NK-92 treated with Interleukin-12 subunit alpha and Interleukin-12 subunit beta, amount 100 ng/mL, for 24 hours (cell line): ENCODE results near the gene TUBA4B.
"Not testable (repeated sequence)": the region's sequence is repeated elsewhere in the genome, so short reads cannot be mapped to it uniquely, and the experiment has no call there.

Experiments
- DNase-seq: peaks from one replicate; lab custom pipeline; 2025; lab: John Stamatoyannopoulos, UW

The TUBA4B gene

DNA sequence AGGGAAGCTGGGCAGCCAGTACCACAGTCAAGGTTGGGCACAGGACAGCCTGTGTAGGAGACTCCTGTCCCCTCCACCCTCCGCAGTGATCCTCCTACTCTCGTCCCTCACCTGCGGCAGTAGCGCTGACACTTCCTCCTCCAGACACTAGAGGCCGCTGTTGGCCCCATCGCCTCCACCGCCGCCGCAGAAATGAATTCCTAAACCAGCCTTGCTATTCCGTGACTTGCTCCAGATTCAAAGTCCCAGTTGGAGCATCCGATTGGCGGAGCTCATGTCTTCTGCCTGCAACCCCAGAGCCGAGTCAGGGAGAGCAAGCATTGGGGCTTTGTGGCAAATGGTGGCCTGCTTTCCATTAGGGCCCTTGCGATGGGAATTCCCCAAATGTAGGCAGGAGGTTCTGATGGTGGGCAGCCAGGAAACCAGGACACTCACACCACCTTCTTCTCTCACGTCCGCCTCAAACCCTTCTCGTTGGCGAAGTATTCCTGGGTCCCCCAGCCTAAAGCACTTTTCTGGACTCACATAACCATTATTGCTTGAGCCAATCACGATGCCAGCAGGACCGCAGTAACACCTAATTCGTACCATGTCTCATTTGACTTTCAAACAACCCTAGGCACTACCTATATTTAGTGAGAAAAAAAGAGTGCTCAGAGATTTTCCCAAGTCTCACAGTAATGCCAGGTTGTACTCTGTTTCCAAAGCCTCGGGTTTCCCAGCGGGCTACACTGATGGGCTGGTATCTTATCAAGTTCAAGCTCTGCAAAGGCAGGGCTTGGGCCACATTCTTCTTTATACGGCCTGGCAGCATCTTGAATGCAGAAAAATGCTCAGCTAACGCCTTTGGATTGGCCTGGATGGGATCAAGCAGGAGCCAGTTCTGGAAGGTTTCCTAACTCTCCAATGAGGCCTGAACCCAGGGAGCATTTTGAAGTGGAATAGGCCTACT is 24.9 kb downstream of the TUBA4B start:
- DNase-seq = peak; percentile 66

DNA sequence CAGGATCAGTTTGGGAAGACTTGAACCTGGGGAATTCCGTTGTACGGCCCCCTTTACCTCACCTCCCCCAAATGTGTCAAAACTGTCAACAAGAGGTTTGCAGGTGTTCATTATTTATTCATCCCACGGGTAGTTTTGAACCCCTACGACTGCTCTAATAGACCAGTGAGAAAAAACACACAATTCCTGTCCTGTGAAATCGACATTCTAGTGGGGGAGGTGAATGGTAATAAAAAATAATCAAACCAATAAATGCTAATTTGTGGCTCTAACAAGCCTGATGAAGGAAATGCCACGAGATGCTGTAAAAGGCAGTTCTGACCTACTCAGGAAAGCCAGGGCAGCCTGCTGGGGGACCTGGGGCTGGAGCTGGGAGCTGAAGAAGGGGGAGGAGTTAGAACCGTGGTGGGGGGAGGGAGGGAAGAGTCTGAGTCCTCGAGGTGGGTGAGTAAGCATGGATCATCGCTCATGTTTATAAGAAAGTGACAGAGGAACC is 25.7 kb downstream of the TUBA4B start:
- DNase-seq = no peak

DNA sequence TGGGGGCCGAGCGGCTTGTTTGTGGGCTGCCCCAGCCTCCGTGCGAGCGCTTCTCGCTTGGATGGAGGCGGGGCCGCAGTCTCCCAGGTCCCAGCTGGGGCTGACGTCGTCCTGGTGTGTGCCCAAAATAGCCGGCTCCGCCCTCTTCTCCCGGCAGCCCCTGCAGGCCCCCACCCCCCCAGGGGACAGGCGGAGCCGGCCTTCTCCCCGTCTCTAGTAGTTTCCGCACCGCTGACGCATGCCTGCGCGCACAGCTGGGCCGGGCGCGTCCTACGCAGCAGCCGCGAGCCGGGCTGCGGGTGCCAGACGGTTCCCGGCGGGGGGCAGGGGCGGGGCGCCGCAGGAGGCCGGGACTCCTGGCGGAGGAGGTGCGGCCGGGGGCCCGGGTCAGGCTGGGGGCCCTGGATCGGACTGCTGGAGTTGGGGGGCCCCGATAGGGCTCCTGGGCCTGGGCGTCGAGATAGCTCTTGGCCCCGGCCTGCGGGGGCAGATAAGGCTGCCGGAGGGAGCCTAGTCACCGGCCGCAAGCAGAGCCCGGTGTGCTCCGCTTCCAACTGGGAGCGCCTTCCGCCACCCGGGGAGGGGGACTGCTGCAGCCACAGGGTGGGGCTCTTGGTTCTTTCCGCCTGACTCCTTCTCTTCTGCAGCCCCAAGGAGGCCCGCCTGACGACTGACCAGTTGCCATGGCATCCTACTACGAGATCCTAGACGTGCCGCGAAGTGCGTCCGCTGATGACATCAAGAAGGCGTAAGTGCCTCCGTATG is 26.3 kb downstream of the TUBA4B start, which contains the start of gene DNAJB2:
TSS of gene DNAJB2 (plus strand) at position 216 of the 765 bp plus-strand sequence. CDS start at position 684, 468 bp downstream.
- DNase-seq = peak; percentile 99

DNA sequence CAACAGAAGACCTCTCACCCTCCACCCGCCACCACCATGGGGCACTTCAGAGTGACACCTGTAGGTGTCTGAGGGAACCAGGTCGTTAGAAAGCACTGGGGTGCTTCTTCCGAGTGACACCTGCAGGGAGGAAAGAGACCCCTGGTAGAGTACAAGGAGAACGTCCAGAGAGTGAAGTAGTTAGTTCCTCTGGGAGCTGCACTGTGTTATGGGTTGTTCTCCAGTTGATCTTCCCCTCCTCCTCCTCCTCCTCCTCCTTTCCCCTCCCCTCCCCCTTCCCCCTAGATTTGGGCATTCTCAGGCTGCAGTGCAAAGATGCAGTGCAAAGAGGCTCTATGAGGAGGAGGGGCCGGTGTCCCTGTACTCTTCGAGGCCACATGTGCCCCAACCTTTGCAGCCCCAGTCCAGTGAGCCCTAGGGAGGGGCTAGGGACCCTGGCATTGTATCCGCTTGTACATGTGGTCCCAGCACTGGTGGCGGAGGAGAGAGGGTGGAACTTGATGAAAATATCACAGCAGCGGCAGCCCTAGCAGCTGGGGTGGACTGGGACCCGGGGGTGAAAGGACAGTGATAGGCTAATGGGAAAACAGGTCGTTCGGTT is 27.0 kb downstream of the TUBA4B start:
- no peak for DNase-seq

DNA sequence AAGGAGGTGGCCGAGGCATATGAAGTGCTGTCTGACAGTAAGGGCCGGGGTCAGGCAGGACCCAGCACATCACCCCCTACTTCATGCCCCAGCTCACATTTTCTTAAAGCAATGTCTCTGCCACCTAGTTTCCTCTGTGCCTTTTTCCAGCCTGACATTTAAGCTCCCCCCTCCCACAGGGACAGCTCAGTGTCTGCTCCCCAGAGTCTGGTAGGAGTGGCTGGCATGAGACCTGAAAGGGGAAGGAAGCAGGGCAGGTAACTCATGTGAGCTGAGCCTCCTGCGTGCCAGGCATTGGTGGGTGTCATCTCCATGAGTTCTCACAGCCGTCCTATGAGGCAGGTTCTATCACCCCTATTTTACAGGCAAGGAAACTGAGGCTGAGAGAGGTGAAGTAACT is 27.6 kb downstream of the TUBA4B start:
- no peak for DNase-seq

DNA sequence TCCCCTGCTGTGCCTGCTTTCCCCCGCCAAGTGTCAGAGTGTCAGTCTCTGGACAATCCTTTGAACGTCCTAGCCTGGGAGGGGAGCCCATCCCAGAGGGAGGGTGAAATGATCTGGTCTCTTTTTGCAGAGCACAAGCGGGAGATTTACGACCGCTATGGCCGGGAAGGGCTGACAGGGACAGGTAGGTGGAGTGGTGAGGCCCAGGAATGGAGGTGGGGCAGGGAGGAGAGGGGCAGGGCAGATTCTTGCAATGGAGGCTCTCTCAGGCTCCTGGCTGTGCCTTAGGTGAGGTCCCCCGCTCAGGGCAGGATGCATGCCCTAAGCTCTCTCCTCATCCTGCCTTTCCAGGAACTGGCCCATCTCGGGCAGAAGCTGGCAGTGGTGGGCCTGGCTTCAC is 28.5 kb downstream of the TUBA4B start:
- no peak for DNase-seq

DNA sequence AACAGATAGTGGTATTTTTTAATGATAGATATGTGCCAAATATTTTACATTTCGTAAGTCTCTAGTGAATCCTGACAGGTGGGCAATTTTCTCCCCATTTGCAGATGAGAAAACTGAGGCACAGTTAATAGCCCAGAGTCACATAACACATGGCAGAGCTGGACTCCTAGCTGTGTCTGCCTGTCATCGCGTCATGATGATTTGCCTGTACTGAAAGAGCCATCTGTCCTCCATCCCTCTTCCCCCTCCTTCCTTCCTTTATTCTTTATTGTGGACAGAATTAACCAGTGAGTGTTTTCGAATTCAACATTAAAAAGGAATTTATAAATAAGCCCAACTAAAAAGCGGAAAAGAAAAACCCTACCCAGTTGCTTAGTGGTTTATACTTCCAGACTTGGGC is 29.3 kb downstream of the TUBA4B start:
- DNase-seq = no peak

DNA sequence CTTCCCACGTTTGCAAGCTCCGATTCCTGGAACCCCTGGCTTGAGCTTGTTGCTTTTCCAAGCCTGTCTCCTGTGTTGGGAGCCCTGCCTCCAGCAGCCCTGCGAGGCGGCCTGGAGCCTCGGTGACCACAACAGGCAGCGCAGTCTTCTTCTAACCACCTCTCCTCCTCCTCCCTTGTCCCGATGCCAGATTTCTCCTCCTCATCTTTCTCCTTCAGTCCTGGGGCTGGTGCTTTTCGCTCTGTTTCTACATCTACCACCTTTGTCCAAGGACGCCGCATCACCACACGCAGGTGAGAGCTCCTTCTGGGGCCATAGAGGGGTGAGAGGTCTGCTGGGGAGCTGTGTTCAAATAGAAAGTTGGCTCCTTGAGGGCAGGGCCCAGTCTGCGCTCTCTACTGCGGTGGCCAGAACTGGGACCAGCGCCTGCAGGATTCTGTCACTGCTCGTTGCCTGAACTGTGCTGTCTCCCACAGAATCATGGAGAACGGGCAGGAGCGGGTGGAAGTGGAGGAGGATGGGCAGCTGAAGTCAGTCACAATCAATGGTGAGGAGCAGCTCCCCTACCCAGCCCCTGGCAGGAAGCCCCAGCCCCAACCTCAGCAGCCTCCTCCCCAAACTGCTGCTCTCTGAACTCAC is 30.0 kb downstream of the TUBA4B start:
- no peak for DNase-seq

DNA sequence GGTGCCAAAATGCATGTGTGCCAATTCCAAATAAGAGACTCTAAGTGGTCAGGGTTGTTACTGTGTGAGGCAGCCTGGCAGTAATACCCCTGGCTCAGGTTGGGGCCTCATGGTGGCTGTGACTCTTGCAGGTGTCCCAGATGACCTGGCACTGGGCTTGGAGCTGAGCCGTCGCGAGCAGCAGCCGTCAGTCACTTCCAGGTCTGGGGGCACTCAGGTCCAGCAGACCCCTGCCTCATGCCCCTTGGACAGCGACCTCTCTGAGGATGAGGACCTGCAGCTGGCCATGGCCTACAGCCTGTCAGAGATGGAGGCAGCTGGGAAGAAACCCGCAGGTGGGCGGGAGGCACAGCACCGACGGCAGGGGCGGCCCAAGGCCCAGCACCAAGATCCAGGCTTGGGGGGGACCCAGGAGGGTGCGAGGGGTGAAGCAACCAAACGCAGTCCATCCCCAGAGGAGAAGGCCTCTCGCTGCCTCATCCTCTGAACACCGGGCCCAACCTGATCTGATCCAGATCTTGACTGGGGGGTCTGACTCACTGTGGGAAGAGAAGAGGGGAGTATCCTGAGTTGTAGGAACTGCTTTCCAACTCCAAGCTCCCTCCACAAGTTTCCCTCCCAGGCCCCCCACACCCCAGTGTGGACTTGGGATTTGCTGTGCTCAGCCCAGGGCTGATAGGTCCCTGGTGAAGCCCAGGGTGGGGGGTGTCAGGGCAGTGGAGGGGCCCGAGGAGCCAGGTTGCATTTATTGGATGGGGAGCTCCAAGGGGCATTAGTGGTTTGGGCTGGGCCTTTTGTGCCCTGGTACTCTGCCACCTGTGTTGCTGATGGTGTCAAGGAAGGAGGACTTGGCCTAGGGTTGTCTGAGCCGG is 31.7 kb downstream of the TUBA4B start:
- no peak for DNase-seq

DNA sequence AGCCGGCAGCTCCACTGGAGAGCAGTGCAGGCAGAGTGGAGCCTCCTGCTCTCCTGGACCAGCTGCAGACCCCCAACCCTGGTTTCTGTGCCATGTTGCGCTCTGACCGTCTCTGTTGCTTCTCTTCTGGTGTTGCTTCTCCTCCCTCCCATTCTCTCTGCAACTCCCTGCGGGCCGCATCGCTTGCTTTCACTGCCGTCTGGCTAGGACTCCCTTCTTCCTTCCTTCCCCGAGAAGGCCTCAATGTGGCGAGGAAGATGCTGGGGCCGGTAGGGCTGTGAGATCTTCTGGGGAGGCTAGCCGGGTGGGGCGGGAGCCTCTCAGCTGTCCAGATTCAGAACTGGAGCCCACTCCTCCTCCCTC is 32.3 kb downstream of the TUBA4B start:
- no peak for DNase-seq

DNA sequence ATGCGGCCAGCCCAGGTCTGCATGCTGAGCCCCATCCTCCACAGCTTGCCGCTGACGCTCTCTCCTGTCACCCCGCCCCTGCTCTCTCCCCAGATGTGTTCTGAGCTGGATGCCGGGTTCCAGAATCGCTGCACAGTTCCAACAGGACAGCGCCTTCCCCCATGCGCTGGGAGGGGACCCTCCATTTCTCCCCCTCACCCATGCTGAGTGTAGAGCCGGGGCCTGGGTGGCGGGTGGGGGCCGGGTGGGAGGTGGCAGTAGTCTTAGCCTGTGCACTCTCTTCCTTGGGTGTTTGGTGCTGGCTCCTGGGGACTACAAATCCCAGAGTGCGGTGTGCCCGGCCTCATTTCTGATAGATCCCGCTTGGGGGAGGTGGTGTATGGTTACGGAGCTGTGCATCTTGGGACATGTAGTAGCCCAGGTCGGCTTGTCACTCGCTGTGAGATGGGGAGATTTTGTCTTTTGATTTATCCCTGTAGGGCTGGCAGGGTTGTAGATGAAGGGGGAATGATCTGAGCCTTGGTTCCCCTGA is 32.9 kb downstream of the TUBA4B start:
- no peak for DNase-seq

DNA sequence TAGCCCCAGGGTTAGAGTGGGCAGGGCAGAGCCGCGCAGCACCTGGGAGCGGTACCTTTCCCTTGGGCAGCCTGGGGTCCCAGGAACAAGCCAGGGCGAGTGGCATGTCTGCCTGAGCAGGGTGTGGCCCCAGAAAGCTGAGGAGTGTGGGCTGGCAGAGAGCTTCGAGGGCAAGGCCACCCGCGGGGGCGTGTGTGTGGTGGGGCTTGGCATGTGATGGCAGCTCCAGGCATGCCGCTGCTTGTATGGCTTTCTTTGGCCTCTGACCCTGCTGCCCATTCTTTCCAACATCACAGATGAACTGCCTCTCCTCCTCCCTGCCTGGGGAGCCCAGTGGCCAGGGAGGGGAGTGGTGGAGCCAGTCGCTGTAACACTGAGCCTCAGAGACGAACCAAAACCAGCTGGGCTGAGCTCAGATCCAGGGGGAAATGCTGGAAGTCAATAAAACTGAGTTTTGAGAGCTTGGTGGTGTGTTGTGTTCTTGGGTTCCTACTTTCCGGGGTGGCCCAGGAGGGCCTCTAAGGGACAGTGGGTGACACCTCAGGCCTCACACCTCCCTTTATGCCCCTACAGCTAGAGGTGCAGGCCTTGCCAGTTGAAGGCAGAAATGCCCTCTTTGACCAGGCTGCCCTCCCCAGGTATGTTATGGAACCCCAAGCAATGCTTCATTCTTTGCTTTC is 33.5 kb downstream of the TUBA4B start:
- DNase-seq = no peak

DNA sequence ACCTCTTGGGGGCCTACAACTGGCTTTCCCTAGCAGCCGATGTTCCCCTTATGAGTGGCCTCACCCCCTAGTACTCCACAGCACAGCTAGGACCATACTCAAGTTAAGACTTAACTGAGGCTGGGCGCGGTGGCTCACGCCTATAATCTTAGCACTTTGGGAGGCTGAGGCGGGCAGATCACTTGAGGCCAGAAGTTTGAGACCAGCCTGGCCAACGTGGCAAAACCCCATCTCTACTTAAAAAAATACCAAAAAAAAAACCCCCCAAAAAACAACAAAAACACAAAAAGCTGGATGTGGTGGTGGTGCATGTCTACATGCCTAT is 34.0 kb downstream of the TUBA4B start:
- DNase-seq = not testable (repeated sequence)

DNA sequence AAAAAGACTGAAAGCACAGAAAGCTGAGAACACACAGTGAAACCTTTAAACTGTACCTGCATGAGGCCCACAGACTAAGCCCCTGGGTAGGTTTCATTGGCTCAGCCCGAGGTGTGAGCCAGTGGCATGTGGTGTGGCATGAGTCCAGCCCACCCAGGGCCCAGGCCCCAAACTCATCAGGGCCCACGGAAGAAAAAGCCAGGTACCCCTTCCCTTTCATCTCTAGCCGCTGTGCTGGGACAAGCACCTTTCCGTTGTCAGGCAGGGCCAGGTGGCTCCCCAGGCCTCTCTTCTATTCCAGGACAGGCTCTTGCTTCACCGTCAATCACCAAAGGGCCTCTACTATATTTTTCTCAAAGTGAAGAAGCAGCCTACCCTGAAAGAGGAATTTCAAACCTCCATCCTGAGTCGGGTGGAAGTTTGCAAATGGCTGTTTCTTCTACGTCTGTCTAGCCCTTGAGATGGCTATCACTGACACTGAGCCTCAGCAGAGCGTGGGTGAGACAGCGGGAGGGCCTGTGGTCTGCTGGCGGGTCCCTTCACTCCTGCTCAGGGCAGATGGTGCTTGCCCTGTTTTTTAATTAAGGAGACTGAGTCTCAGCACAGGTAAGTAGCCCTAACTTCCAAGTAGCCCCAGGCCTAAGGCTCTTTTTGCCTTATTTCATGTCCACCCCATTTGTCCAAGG is 34.7 kb downstream of the TUBA4B start:
- DNase-seq = no peak

DNA sequence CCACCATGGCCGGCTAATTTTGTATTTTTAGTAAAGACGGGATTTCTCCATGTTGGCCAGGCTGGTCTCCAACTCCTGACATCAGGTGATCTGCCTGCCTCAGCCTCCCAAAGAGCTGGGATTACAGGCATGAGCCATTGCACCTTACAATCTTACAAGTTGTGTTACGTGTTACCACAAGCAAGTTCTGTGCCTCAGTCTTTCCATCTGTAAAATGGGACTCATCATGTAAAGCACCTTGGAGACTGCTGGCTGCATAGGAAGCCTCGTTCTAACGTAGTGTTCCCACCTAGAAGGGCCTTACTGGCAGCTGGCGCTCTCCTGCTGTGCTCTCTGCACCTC is 36.1 kb downstream of the TUBA4B start:
- DNase-seq = no peak

DNA sequence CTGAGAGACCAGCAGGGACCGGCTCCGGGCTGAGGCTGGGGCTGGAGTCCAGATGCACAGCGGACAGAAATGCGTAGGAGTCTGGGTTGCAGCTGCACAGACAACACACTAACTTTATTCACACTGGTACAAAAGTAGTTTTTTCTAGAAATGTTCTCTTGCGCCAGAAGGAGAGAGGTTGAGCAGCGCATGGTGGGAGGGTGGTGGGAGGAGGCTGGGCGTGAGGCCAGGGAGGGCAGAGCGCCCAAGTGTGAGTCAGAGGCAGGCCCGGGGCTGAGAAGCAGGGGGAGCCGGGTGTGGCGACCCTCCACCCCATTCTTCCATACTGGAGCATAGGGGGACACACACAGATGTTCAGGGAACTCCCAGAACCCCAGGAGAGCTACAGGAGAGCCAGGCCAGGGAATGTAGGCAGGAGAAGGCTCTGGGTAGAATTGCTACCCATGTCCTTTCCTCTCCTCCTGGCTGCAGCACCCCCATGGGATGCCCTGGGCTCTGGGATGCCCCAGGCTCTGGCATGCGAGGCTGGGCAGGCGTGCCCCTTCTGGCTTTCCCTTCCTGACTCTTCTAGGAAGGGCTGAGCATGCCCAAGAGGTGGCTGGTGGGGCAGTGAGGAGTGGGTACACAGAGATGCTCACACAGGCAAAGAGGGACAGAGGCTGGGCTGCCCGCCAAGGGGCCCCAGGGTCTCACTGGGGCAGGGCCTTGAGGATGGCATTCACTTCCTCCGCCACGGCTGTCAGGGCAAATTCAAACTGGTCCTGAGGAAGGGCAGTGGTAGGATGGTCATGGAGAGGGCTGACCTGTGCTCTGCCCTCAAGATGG is 36.7 kb downstream of the TUBA4B start:
- no peak for DNase-seq

DNA sequence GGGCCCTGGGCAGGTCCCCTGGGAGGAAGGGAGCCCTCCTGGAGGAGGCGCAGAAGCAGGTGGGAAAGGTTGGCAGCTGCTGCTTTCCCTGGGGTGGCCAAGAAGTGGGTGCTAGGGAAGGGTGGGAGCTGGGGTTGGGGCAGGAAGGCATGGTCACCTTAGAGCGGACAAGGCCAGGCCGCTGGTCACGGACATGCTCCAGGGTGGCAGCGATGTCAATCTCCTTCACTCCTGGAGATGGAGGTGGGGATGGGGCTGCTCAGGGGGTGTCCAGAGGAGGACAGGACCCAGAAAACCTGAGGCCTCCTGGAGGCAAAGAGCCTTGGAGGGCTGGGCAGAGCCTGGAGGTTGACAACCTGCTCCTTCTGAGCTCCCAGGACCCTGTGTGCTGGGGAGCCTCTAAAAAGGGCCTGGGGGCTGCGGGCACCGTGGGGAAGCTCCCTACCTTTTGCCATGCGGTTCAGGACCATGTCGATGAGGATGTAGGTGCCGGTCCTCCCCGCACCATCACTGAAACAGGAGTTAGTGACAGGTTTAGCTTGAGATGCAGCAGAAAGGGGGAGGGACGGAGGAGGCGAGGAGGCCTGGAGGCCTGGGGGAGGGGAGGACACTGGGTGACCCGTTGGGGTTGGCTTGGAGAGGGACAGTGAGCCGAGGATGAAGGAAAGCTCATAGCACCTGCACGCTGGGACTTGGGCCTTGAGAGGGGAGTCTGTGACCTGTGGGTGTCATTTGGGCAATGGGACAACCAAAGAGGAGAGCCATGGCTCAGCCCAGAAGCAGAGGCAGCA is 37.5 kb downstream of the TUBA4B start:
- no peak for DNase-seq

DNA sequence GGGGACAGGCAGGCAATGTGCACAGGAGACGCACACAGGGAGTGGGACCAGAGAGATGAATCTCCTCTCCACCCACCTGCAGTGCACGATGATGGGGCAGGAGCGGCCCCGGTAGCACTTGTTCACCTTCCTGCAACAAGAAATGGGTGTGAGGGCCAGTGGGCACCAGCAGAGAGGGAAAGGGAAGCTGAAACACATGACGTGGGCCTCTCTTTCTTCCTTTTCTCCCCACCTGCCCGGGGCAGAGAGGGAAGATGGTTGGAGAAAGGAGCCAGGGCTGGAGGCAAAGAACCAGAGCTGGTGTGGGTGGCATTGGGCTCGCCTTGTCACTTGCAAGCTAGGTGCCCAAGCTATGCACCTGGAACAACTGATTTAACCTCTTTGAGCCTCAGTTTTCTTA is 38.4 kb downstream of the TUBA4B start:
- DNase-seq = no peak
